PC-9 (cell line): Measurements from ENCODE around the gene PTPN1.

Experiments
- EZH2 ChIP-seq: fragments of 200-600 bp; sonication (generic); IDR thresholded peaks from 2 replicates; pipeline ENCODE4 v1.8.0; 2017; ENCODE audit warnings: antibody characterized with exemption, low read depth
- TF ChIP-seq, protein P1 (sequence below): fragments of 200-600 bp; sonication (generic); conservative IDR thresholded peaks from 2 replicates; pipeline ENCODE4 v1.6.1; 2017; ENCODE audit warnings: mixed run types, antibody characterized with exemption, mild to moderate bottlenecking, moderate library complexity

GRCh38 chr20:50546729-50547314, 36.6 kb downstream of the PTPN1 start:
- TF ChIP-seq, protein P1, sequence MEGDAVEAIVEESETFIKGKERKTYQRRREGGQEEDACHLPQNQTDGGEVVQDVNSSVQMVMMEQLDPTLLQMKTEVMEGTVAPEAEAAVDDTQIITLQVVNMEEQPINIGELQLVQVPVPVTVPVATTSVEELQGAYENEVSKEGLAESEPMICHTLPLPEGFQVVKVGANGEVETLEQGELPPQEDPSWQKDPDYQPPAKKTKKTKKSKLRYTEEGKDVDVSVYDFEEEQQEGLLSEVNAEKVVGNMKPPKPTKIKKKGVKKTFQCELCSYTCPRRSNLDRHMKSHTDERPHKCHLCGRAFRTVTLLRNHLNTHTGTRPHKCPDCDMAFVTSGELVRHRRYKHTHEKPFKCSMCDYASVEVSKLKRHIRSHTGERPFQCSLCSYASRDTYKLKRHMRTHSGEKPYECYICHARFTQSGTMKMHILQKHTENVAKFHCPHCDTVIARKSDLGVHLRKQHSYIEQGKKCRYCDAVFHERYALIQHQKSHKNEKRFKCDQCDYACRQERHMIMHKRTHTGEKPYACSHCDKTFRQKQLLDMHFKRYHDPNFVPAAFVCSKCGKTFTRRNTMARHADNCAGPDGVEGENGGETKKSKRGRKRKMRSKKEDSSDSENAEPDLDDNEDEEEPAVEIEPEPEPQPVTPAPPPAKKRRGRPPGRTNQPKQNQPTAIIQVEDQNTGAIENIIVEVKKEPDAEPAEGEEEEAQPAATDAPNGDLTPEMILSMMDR: no peak
- TF ChIP-seq EZH2: no peak
